Parathyroid adenoma (tissue), 2 donors: Measurements from ENCODE around the gene SLC25A21.

Source experiments
- H2AFZ ChIP-seq: fragments of 300-600 bp; sonication (generic); one replicate; pipeline ENCODE4 v1.7.0; 2017; ENCODE audit warnings: antibody characterized with exemption, mild to moderate bottlenecking
- H3K27ac ChIP-seq: fragments of 300-600 bp; sonication (generic); one replicate; pipeline ENCODE4 v1.7.0; 2017
- H3K27me3 ChIP-seq: fragments of 300-600 bp; sonication (generic); one replicate; pipeline ENCODE4 v1.7.0; 2017; ENCODE audit warnings: low read length; ENCODE audit not compliant: control insufficient read depth, insufficient read depth
- H3K36me3 ChIP-seq: fragments of 300-600 bp; sonication (generic); one replicate; pipeline ENCODE4 v1.7.0; 2017; ENCODE audit warnings: low read length; ENCODE audit not compliant: control insufficient read depth, insufficient read depth
- H3K4me1 ChIP-seq: fragments of 300-600 bp; sonication (generic); one replicate; pipeline ENCODE4 v1.7.0; 2017; ENCODE audit warnings: control low read depth
- H3K4me2 ChIP-seq: fragments of 300-600 bp; sonication (generic); one replicate; pipeline ENCODE4 v1.7.0; 2017; ENCODE audit warnings: low read length
- H3K4me3 ChIP-seq: fragments of 300-600 bp; sonication (generic); one replicate; pipeline ENCODE4 v1.7.0; 2017; ENCODE audit warnings: low read depth, low read length
- H3K79me2 ChIP-seq: fragments of 300-600 bp; sonication (generic); one replicate; pipeline ENCODE4 v1.7.0; 2017; ENCODE audit warnings: control low read depth
- H3K9ac ChIP-seq: fragments of 300-600 bp; sonication (generic); one replicate; pipeline ENCODE4 v1.7.0; 2017; ENCODE audit warnings: mild to moderate bottlenecking
- H3K9me3 ChIP-seq: fragments of 300-600 bp; sonication (generic); one replicate; pipeline ENCODE4 v1.7.0; 2017; ENCODE audit warnings: low read length; ENCODE audit not compliant: control insufficient read depth
- CTCF ChIP-seq: fragments of 300-600 bp; sonication (generic); IDR thresholded peaks from one replicate; pipeline ENCODE4 v1.7.0; 2017; ENCODE audit warnings: antibody characterized with exemption, mild to moderate bottlenecking
- donor health status: primary hyperparathyroidism.

SLC25A21 gene

DNA sequence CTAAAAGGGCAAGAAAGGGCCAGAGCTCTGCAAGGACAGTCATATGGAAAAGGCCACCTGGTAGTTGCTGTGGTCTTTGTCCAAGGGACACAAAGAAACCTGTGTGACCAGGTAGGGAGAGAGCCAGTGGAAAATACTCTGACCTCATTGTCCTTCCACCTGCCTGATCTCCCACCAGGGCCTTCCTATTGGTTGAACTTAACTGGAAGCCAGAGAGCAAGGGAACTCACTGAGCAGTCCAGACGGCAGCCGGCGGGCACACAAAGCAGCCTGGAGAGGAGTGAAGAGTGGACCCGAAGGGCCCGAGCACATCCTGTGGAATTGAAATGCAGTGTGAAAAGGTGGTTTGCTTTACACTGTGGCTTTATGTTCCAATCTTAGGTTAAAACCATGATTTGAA lies 120.7 kb downstream of the SLC25A21 start:
- no peak overlapping the region for H3K9ac ChIP-seq
- no peak for TF ChIP-seq CTCF
- no peak overlapping the region for H3K27ac ChIP-seq
- H3K4me2 ChIP-seq: no peak overlapping the region
- H2AFZ ChIP-seq: no peak overlapping the region
- H3K36me3 ChIP-seq: no peaks in the 10 kb centered on the region
- H3K27me3 ChIP-seq: no peaks in the 10 kb centered on the region
- H3K4me3 ChIP-seq: no peak overlapping the region
- no peaks in the 10 kb centered on the region for H3K4me1 ChIP-seq
- H3K9me3 ChIP-seq: no peaks in the 10 kb centered on the region
- no peaks in the 10 kb centered on the region for H3K79me2 ChIP-seq

GRCh38 chr14:37051153-37051552 lies 121.3 kb downstream of the SLC25A21 start:
- TF ChIP-seq CTCF: no peak
- Histone ChIP-seq H3K4me3 (no peak overlapping the region), H3K79me2 (no peaks in the 10 kb centered on the region), H2AFZ (no peak overlapping the region), H3K27ac (no peak overlapping the region), H3K9me3 (no peaks in the 10 kb centered on the region), H3K27me3 (no peaks in the 10 kb centered on the region), H3K4me2 (no peak overlapping the region), H3K4me1 (no peaks in the 10 kb centered on the region), H3K36me3 (no peaks in the 10 kb centered on the region), H3K9ac (no peak overlapping the region)

DNA sequence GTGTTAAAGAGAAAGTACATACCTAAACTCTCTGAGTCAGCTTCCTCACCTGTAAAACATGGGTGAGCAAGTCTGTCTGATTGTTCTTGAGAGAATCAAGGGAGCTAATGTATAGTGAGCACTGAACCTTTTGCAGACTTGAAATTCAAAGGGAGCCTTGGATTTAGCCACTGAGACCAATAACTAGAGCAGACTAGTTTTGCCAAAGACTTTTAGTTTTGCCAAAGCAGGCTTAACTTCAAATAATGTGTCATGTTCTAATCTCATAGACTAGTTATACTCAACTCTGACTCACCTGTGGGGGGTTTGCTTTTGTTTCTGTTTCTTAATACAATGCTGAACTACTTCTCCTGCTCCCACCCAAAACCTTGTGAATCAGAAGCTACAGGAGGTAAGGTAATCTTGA lies 123.7 kb downstream of the SLC25A21 start:
- no peak overlapping the region for H3K9ac ChIP-seq
- H3K27me3 ChIP-seq: no peaks in the 10 kb centered on the region
- H3K27ac ChIP-seq: no peak overlapping the region
- H3K4me1 ChIP-seq: no peaks in the 10 kb centered on the region
- H3K4me3 ChIP-seq: no peak overlapping the region
- H2AFZ ChIP-seq: no peak overlapping the region
- H3K9me3 ChIP-seq: no peaks in the 10 kb centered on the region
- no peaks in the 10 kb centered on the region for H3K36me3 ChIP-seq
- TF ChIP-seq CTCF: no peak
- no peak overlapping the region for H3K4me2 ChIP-seq
- H3K79me2 ChIP-seq: no peaks in the 10 kb centered on the region

- Histone ChIP-seq H3K79me2 (no peaks in the 10 kb centered on the region), H3K36me3 (no peaks in the 10 kb centered on the region), H3K27me3 (no peaks in the 10 kb centered on the region), H3K9me3 (no peaks in the 10 kb centered on the region), H3K27ac (no peak overlapping the region), H3K4me2 (no peak overlapping the region), H2AFZ (no peak overlapping the region), H3K4me1 (no peaks in the 10 kb centered on the region), H3K9ac (no peak overlapping the region), H3K4me3 (no peak overlapping the region)
- TF ChIP-seq CTCF: no peak
Measured at GRCh38 chr14:37047996-37048395, 124.4 kb downstream of the SLC25A21 start.

- Histone ChIP-seq H3K27me3 (no peaks in the 10 kb centered on the region), H3K9ac (no peak overlapping the region), H3K9me3 (no peaks in the 10 kb centered on the region), H3K4me2 (no peak overlapping the region), H3K79me2 (no peaks in the 10 kb centered on the region), H3K4me1 (no peaks in the 10 kb centered on the region), H2AFZ (no peak overlapping the region), H3K27ac (no peak overlapping the region), H3K36me3 (no peaks in the 10 kb centered on the region), H3K4me3 (no peak overlapping the region)
- TF ChIP-seq CTCF: no peak
Measured at GRCh38 chr14:37047226-37047625, 125.2 kb downstream of the SLC25A21 start.
